Left lung (tissue), 14 donors: Measurements from ENCODE around the gene EBLN2. TPM values are rescaled to one million over a fixed set of nuclear protein-coding genes. Genes with fewer than 3 reads are reported as not detected.

Source experiments
- ATAC-seq: fragments of 200-7000 bp; cut with Tn5 transposase; one replicate; pipeline ENCODE4 v1.9.1; 2020; ENCODE audit warnings: moderate library complexity
- DNase-seq, 4 donors: peaks; one replicate each; pipeline ENCODE4 v3.0.0-alpha.2; 2013 to 2020
- H3K27ac ChIP-seq, 2 donors: fragments of 200-600 bp; sonication (generic) in 1 of 2; one replicate each; pipeline versions ENCODE4 v1.5.0 to v1.8.0; 2020 to 2021
- H3K27me3 ChIP-seq, 2 donors: fragments of 200-600 bp; sonication (generic) in 1 of 2; one replicate each; pipeline versions ENCODE4 v1.5.0 to v1.8.0; 2020 to 2021
- H3K36me3 ChIP-seq, 2 donors: fragments of 200-600 bp; sonication (generic) in 1 of 2; one replicate each; pipeline versions ENCODE4 v1.5.0 to v1.8.0; 2020 to 2021
- H3K4me1 ChIP-seq, 2 donors: fragments of 200-600 bp; one replicate each; pipeline ENCODE4 v1.8.0; 2021
- H3K4me3 ChIP-seq, 2 donors: fragments of 200-600 bp; sonication (generic) in 1 of 2; one replicate each; pipeline versions ENCODE4 v1.5.0 to v1.8.0; 2020 to 2021; ENCODE audit warnings: mild to moderate bottlenecking in 1 of 2
- H3K9me3 ChIP-seq, 2 donors: fragments of 200-600 bp; sonication (generic) in 1 of 2; one replicate each; pipeline versions ENCODE4 v1.5.0 to v1.8.0; 2020 to 2021
- CTCF ChIP-seq, 2 donors: fragments of 200-600 bp; sonication (generic) in 1 of 2; IDR thresholded peaks; one replicate each; pipeline versions ENCODE4 v1.5.0 to v1.8.0; 2021; ENCODE audit warnings: antibody characterized with exemption in 2 of 2
- intact Hi-C, 2 donors: fragments of 100-400 bp; cut with DNase I; formaldehyde crosslinking; loops; one replicate each; pipeline versions ENCODE4 v1.11.2 to v1.14.2; 2022
- long read RNA-seq, 12 donors: library from polyadenylated mRNA in 2 of 12; unstranded in 2 of 12; transcript quantifications; one replicate each; pipeline ENCODE4 v2.0.0 and lab custom pipeline, GENCODE V29; 2019 to 2026
- polyA plus RNA-seq, 6 donors: library from polyadenylated mRNA; unstranded; fragments of 120-200 nt; gene quantifications; one replicate each; pipeline ENCODE4 v1.2.1, GENCODE V29; 2013; ENCODE audit not compliant: insufficient read length in 6 of 6
- total RNA-seq, 2 donors: library from RNA; stranded (reverse); fragmentation: NEBNext Ultra II Directional; extraction: Animal tissue kit (Norgen Biotek cat#: 25700); gene quantifications; one replicate each; pipeline ENCODE4 v1.2.1, GENCODE V29; 2021
- donor health status: DM: no; HTN: yes; CAD: no.
- donor health status: DM: no; HTN: no; CAD: no.

EBLN2 gene
- total RNA-seq (1 to 10 TPM; 3.7 to 4.0 TPM), polyA plus RNA-seq (10 to 100 TPM in 1 of 6 donors, 1 to 10 TPM in 5; 6.4 to 10.2 (median 9.5) TPM)
- long read RNA-seq, donor 1, transcript EBLN2-201 (1 exons, 1,679 nt): major isoform, 9 of 9 reads
- long read RNA-seq, donor 1, partial matches to known transcripts: 0 of 9 reads
- long read RNA-seq, donor 1, other reads (novel, unspliced or antisense): 0 of 9 reads
- long read RNA-seq, donor 2, transcript EBLN2-201 (1 exons, 1,679 nt): major isoform, 6 of 6 reads
- long read RNA-seq, donor 2, partial matches to known transcripts: 0 of 6 reads
- long read RNA-seq, donor 2, other reads (novel, unspliced or antisense): 0 of 6 reads
- long read RNA-seq, donor 3: 0 reads
- long read RNA-seq, donor 4: 0 reads
- long read RNA-seq, donor 5, partial matches to known transcripts: 0 of 1 reads
- long read RNA-seq, donor 5, other reads (novel, unspliced or antisense): 0 of 1 reads
- long read RNA-seq, donor 6, partial matches to known transcripts: 0 of 2 reads
- long read RNA-seq, donor 6, other reads (novel, unspliced or antisense): 0 of 2 reads
- long read RNA-seq, donor 7, partial matches to known transcripts: 0 of 1 reads
- long read RNA-seq, donor 7, other reads (novel, unspliced or antisense): 0 of 1 reads
- long read RNA-seq, donor 8, partial matches to known transcripts: 0 of 3 reads
- long read RNA-seq, donor 8, other reads (novel, unspliced or antisense): 0 of 3 reads
- long read RNA-seq, donor 9: 0 reads
- long read RNA-seq, donor 10: 0 reads
- long read RNA-seq, donor 11, partial matches to known transcripts: 0 of 2 reads
- long read RNA-seq, donor 11, other reads (novel, unspliced or antisense): 0 of 2 reads
- long read RNA-seq, donor 12, partial matches to known transcripts: 0 of 3 reads
- long read RNA-seq, donor 12, other reads (novel, unspliced or antisense): 0 of 3 reads

- H3K4me3 ChIP-seq: no peak within 1 kb of the TSS
- H3K27me3 ChIP-seq: no peaks in the 10 kb centered on the region
- H3K9me3 ChIP-seq: no peaks in the 10 kb centered on the region
- H3K4me1 ChIP-seq: peaks cover under 1% of the 10 kb centered on the region in 2 donors
- no peak within 1 kb of the TSS for H3K27ac ChIP-seq
- ATAC-seq: no peak
- intact Hi-C loops: no loop called here
- TF ChIP-seq CTCF (IDR thresholded peaks at IDR 0.05): no peak
- peaks cover 0 to 66% of the 10 kb centered on the region in 2 donors for H3K36me3 ChIP-seq
- DNase-seq: no peak
These were observed at the start of gene EBLN2 for GRCh38 chr3:73061416-73061815. TSS of gene EBLN2 (plus strand) at chr3:73061659. CDS start at chr3:73062082, 423 bp downstream.

GRCh38 chr3:73018298-73018697, 43.2 kb upstream of the EBLN2 start:
- Histone ChIP-seq H3K27me3 (no peaks in the 10 kb centered on the region), H3K27ac (no peak overlapping the region), H3K36me3 (peaks cover 0 to 8% of the 10 kb centered on the region in 2 donors), H3K4me3 (no peak overlapping the region), H3K9me3 (no peaks in the 10 kb centered on the region), H3K4me1 (peaks cover 0 to 26% of the 10 kb centered on the region in 2 donors)
- intact Hi-C loops: no loop called here
- no peak for TF ChIP-seq CTCF (IDR thresholded peaks at IDR 0.05)
- ATAC-seq: no peak
- DNase-seq: no peak

- H3K36me3 ChIP-seq: peaks cover 0 to 8% of the 10 kb centered on the region in 2 donors
- H3K27me3 ChIP-seq: no peaks in the 10 kb centered on the region
- TF ChIP-seq CTCF (IDR thresholded peaks at IDR 0.05): no peak
- H3K9me3 ChIP-seq: no peaks in the 10 kb centered on the region
- intact Hi-C loops: no loop called here
- no peak overlapping the region for H3K27ac ChIP-seq
- DNase-seq (no peak), ATAC-seq (no peak)
- H3K4me1 ChIP-seq: peaks cover 0 to 29% of the 10 kb centered on the region in 2 donors
- H3K4me3 ChIP-seq: no peak overlapping the region
These were observed 42.5 kb upstream of the EBLN2 start for GRCh38 chr3:73018790-73019441.

GRCh38 chr3:73021301-73021835, 40.1 kb upstream of the EBLN2 start:
- TF ChIP-seq CTCF (IDR thresholded peaks at IDR 0.05): no peak
- Histone ChIP-seq H3K27me3 (no peaks in the 10 kb centered on the region), H3K27ac (no peak overlapping the region), H3K36me3 (no peaks in the 10 kb centered on the region), H3K4me1 (peaks cover 8 to 45% of the 10 kb centered on the region in 2 donors), H3K9me3 (no peaks in the 10 kb centered on the region), H3K4me3 (no peak overlapping the region)
- DNase-seq: no peak
- no peak for ATAC-seq
- intact Hi-C loops: no loop called here
